Subcutaneous adipose tissue (tissue), 4 donors: ENCODE results near the gene OLFML2B. TPM values are rescaled to one million over a fixed set of nuclear protein-coding genes. Genes with fewer than 3 reads are reported as not detected.

Experiments used
- total RNA-seq, 4 donors: library from RNA; depleted of rRNA; stranded (reverse); fragments of >200 nt; gene quantifications; one replicate each; pipeline ENCODE4 v1.1.0, GENCODE V29; 2016
- TF ChIP-seq, protein P1 (sequence below): fragments of 450-650 bp; IDR thresholded peaks from one replicate; pipeline ENCODE4 v1.5.1; 2016; ENCODE audit warnings: low read depth, mild to moderate bottlenecking, control low read depth, antibody characterized with exemption, moderate library complexity

OLFML2B gene
- total RNA-seq, 4 donors from 2014 or later: 5.8 to 43.3 (median 9.6) TPM

DNA sequence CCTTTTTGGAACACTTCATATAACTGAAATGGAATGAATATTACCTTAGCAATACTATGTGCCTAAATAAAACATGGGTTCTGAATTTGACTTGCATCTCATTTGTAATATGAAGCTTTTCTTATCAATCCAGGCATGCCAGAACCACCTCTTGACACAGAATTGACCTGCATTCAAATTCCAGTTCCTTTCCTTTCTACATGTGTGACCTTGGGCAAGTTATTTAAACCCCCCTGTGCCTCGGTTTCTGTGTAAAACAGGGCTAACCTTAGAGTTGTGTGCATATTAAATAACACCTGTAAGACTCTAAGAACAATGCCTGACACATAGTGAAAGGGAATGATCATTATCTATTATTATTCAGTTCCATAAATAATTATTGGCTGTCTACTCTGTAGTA, 43.8 kb upstream of the OLFML2B start:
- TF ChIP-seq, protein P1, sequence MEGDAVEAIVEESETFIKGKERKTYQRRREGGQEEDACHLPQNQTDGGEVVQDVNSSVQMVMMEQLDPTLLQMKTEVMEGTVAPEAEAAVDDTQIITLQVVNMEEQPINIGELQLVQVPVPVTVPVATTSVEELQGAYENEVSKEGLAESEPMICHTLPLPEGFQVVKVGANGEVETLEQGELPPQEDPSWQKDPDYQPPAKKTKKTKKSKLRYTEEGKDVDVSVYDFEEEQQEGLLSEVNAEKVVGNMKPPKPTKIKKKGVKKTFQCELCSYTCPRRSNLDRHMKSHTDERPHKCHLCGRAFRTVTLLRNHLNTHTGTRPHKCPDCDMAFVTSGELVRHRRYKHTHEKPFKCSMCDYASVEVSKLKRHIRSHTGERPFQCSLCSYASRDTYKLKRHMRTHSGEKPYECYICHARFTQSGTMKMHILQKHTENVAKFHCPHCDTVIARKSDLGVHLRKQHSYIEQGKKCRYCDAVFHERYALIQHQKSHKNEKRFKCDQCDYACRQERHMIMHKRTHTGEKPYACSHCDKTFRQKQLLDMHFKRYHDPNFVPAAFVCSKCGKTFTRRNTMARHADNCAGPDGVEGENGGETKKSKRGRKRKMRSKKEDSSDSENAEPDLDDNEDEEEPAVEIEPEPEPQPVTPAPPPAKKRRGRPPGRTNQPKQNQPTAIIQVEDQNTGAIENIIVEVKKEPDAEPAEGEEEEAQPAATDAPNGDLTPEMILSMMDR: no peak

DNA sequence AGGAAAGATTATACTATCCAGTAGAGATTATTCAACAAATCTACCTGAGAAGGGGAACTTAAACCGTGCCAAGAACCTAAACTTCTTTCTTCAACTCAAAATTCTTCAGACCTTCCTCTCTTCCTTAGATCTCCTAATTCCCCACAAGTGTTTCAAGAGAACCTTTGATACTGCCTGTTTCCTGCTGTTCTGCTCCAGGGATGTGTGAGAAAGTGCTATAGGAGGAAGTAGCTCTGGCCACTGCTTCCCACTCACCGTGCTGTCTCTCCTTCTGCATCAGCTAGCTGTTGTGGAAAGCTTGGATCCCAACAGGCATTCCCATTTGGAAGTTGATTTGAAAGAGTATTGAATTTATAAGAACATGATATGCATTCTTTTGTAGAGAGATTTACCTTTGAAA, 41.3 kb upstream of the OLFML2B start:
- TF ChIP-seq, protein P1: no peak

DNA sequence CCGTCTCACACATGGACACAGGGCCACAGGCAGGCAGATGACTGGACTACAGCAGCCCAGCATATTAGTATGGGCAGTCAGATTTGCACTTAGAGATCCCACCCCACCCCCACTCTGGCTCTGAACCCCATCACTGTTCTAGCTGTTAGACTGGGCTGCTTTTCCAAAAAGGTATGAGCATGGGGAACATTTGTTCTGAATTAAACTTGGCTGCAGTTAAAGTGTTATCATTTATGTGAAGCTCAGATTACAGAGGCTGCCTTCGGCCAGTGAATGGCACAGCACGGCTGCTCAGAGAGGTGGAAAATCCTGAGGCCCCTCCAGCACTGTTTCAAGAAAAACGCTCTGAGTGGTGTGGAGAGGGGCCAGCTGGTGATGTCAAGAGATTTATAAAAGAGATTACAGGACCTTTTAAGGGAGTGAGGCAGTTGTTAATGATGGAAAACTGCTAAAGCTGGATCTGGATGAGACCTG, 38.9 kb upstream of the OLFML2B start:
- TF ChIP-seq, protein P1: no peak

- TF ChIP-seq, protein P1: no peak
Observed at GRCh38 chr1:162060314-162060713, 36.6 kb upstream of the OLFML2B start.

GRCh38 chr1:162059721-162060120, 36.1 kb upstream of the OLFML2B start:
- TF ChIP-seq, protein P1: no peak

DNA sequence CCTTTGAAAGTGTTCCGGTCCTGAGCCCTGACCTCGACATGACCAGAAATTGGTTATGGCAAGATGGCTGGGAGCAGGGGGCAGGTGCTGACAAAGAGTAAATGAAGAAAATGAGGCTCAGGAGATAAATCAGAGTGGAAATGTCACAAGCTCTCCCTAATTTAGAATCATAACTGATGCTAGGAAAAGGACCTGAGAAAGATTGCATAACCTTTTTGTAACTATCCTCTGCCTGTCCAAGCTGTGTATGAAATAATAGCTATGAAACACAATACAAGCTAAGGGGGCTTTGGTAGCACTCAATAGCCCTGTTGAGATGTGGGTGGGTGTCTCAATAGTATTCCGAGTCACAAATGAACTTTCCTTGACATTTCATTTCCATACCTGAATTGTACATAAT, 32.9 kb upstream of the OLFML2B start:
- TF ChIP-seq, protein P1: no peak

- TF ChIP-seq, protein P1: no peak
Observed at GRCh38 chr1:162056043-162056442, 32.4 kb upstream of the OLFML2B start.
